ENCODE measurements around the gene EIF2S1. TPM values are rescaled to one million over a fixed set of nuclear protein-coding genes. Genes with fewer than 3 reads are reported as not detected.

The EIF2S1 gene
- total and polyA plus RNA-seq, 4 donors = 79.9 to 98.5 (median 92.4) TPM

DNA sequence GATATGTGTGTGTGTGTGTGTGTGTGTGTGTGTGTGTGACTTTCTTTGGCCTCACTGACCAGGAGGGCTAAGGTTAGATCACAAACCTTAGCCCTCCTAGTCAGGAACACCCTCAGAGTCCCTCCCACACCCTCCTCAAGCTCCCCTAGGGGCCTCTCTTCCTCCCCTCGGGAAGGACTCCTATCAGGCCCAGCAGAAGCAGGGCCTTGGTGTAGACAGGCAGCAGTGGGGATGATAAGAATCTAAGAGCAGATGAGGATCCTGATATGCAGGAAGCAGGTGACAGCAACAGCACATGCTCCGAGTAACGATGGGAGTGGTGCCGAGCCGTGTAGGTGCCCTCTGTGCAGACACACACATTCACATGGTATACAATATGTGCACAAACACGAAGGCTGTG, 31.1 kb downstream of the EIF2S1 start:
- Histone ChIP-seq H3K4me3 (ENCODE audit: low read depth, low read length) (no peak overlapping the region), H3K4me1 (ENCODE audit: control insufficient read depth, insufficient read depth, low read length) (no peaks in the 10 kb centered on the region), H3K36me3 (ENCODE audit: control insufficient read depth, insufficient read depth, low read length) (no peaks in the 10 kb centered on the region), H3K27me3 (ENCODE audit: control insufficient read depth, insufficient read depth, low read length) (no peaks in the 10 kb centered on the region), H3K9me3 (ENCODE audit: control insufficient read depth, insufficient read depth, low read length) (no peaks in the 10 kb centered on the region), H3K27ac (ENCODE audit: low read depth, low read length) (no peak overlapping the region)
- 84% methylated on average over 5 of the region's 6 CpGs for WGBS (ENCODE audit: insufficient coverage)
- no peak for DNase-seq (ENCODE audit: low read depth in 4 of 6, low spot score in 6 of 6)

DNA sequence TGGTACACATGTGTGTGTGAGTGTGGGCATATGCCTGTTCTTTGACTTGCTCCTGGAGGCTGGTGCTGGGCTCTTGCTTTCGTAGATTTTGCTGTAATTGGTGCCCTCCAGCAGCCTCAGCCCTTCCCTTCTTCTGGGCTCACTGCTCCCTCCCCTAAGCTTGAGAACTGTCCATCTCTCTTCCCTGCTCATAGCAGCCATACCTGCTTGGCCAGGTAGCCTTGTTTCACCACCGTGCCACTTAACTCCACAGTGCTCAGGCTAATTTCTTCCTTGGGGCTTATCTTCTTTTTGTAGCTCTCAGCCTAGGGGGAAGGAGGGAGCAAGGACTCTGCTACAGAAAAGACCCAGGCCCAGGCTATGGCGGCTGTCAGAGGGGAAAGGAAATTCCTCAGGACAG, 32.0 kb downstream of the EIF2S1 start:
- DNase-seq (ENCODE audit: low read depth in 4 of 6, low spot score in 6 of 6) = no peak
- Histone ChIP-seq H3K27ac (ENCODE audit: low read depth, low read length) (no peak overlapping the region), H3K36me3 (ENCODE audit: control insufficient read depth, insufficient read depth, low read length) (no peaks in the 10 kb centered on the region), H3K4me3 (ENCODE audit: low read depth, low read length) (no peak overlapping the region), H3K27me3 (ENCODE audit: control insufficient read depth, insufficient read depth, low read length) (no peaks in the 10 kb centered on the region), H3K9me3 (ENCODE audit: control insufficient read depth, insufficient read depth, low read length) (no peaks in the 10 kb centered on the region), H3K4me1 (ENCODE audit: control insufficient read depth, insufficient read depth, low read length) (no peaks in the 10 kb centered on the region)
- WGBS (ENCODE audit: insufficient coverage) = 83% methylated on average over 3 of the region's 3 CpGs

DNA sequence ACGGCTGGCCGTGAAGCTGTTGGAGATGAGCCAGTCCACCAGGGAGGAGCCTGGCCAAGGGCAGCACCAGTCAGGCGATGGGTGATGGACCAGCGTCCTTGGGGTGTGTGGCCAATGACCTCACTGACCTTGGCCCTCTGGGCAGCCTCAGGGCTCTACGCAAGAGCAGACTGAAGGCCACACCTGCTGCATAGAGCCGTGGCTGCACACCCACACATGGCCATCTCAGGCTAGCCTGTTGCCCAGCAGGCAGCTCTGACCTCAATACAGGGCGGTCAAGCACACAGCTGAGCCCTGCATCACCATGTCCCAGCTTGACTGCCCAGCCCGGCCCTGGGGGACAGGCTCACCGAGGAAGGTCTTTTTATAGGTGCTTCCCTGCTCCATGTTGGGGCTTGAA, 32.7 kb downstream of the EIF2S1 start:
- H3K4me1 ChIP-seq (ENCODE audit: control insufficient read depth, insufficient read depth, low read length) = no peaks in the 10 kb centered on the region
- H3K36me3 ChIP-seq (ENCODE audit: control insufficient read depth, insufficient read depth, low read length) = no peaks in the 10 kb centered on the region
- no peak for DNase-seq (ENCODE audit: low read depth in 4 of 6, low spot score in 6 of 6)
- no peak overlapping the region for H3K27ac ChIP-seq (ENCODE audit: low read depth, low read length)
- no peaks in the 10 kb centered on the region for H3K9me3 ChIP-seq (ENCODE audit: control insufficient read depth, insufficient read depth, low read length)
- WGBS (ENCODE audit: insufficient coverage) = 87% methylated on average over 9 of the region's 9 CpGs
- H3K4me3 ChIP-seq (ENCODE audit: low read depth, low read length) = no peak overlapping the region
- H3K27me3 ChIP-seq (ENCODE audit: control insufficient read depth, insufficient read depth, low read length) = no peaks in the 10 kb centered on the region

DNA sequence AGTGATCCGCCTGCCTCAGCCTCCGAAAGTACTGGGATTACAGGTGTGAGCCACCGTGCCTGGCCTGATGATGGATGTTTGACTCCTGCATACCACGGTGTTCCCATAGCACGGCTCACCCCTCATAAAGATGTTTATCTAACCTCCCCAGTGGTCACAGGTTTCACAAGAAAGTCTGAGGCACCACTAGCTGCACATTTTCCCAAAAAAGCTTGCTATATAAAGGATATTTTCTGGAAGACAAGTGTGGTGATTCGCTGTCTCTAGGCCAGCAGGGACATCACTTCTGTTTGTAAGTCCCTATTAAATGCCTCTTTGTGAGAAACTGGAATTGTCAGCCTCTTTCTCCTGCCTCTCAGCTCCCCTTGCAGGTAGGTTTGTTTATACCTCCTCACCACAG, 33.6 kb downstream of the EIF2S1 start:
- no peaks in the 10 kb centered on the region for H3K36me3 ChIP-seq (ENCODE audit: control insufficient read depth, insufficient read depth, low read length)
- no peaks in the 10 kb centered on the region for H3K9me3 ChIP-seq (ENCODE audit: control insufficient read depth, insufficient read depth, low read length)
- WGBS (ENCODE audit: insufficient coverage) = 52% methylated on average over 3 of the region's 6 CpGs
- H3K27ac ChIP-seq (ENCODE audit: low read depth, low read length) = no peak overlapping the region
- no peaks in the 10 kb centered on the region for H3K27me3 ChIP-seq (ENCODE audit: control insufficient read depth, insufficient read depth, low read length)
- H3K4me3 ChIP-seq (ENCODE audit: low read depth, low read length) = no peak overlapping the region
- no peak for DNase-seq (ENCODE audit: low read depth in 4 of 6, low spot score in 6 of 6)
- H3K4me1 ChIP-seq (ENCODE audit: control insufficient read depth, insufficient read depth, low read length) = no peaks in the 10 kb centered on the region

GRCh38 chr14:67395086-67395875, 35.2 kb downstream of the EIF2S1 start:
- Histone ChIP-seq H3K27me3 (ENCODE audit: control insufficient read depth, insufficient read depth, low read length) (no peaks in the 10 kb centered on the region), H3K9me3 (ENCODE audit: control insufficient read depth, insufficient read depth, low read length) (no peaks in the 10 kb centered on the region), H3K4me1 (ENCODE audit: control insufficient read depth, insufficient read depth, low read length) (no peaks in the 10 kb centered on the region), H3K27ac (ENCODE audit: low read depth, low read length) (no peak overlapping the region), H3K4me3 (ENCODE audit: low read depth, low read length) (no peak overlapping the region), H3K36me3 (ENCODE audit: control insufficient read depth, insufficient read depth, low read length) (no peaks in the 10 kb centered on the region)
- WGBS (ENCODE audit: insufficient coverage) = 78% methylated on average over 15 of the region's 16 CpGs
- no peak for DNase-seq (ENCODE audit: low read depth in 4 of 6, low spot score in 6 of 6)

DNA sequence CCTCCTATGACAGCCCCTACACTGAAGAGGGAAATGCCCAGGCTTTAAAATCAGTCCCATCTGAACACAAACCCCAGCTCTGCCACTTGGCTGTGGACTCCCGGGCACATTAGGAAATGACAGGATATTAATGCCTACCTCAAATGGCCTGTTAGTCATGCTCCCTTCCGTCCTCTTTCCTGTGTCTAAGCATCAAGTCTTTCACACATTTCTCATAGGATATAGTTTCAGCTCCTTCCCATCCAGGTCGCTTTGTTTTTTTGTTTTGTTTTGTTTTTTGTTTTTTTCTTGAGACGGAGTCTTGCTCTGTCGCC, 35.7 kb downstream of the EIF2S1 start:
- no peak for DNase-seq (ENCODE audit: low read depth in 4 of 6, low spot score in 6 of 6)
- H3K27ac ChIP-seq (ENCODE audit: low read depth, low read length) = no peak overlapping the region
- H3K36me3 ChIP-seq (ENCODE audit: control insufficient read depth, insufficient read depth, low read length) = no peaks in the 10 kb centered on the region
- no peaks in the 10 kb centered on the region for H3K4me1 ChIP-seq (ENCODE audit: control insufficient read depth, insufficient read depth, low read length)
- no peak overlapping the region for H3K4me3 ChIP-seq (ENCODE audit: low read depth, low read length)
- WGBS (ENCODE audit: insufficient coverage) = 94% methylated on average over 3 of the region's 5 CpGs
- H3K27me3 ChIP-seq (ENCODE audit: control insufficient read depth, insufficient read depth, low read length) = no peaks in the 10 kb centered on the region
- no peaks in the 10 kb centered on the region for H3K9me3 ChIP-seq (ENCODE audit: control insufficient read depth, insufficient read depth, low read length)

DNA sequence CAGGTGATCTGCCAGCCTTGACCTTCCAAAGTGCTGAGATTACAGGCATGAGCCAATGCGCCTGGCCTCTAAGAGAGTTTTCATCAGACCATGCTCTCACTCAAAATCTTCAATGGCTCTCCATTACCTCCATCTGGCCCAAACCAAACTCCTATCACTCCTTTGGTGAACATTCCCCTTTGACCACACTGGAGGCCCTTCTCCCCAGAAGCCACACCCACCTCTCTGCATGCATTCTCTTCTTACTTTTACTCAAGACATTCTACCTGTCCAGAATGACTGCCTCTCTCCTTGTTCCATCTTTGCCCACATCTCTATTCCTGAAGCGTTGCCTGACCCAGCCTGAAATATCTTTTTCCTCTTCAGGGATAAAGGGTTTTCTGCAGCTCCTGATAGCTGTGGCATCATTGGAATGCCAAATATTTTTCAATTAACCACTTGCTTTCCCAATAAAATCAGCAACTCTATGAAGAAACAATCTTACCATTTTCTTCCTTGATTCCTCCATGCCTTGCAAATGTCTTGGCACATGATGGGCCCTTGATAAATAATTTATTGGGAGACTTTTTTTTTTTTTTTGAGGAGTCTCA, 36.3 kb downstream of the EIF2S1 start:
- H3K27ac ChIP-seq (ENCODE audit: low read depth, low read length) = no peak overlapping the region
- 94% methylated on average over 1 of the region's 2 CpGs for WGBS (ENCODE audit: insufficient coverage)
- H3K27me3 ChIP-seq (ENCODE audit: control insufficient read depth, insufficient read depth, low read length) = no peaks in the 10 kb centered on the region
- no peaks in the 10 kb centered on the region for H3K36me3 ChIP-seq (ENCODE audit: control insufficient read depth, insufficient read depth, low read length)
- H3K4me1 ChIP-seq (ENCODE audit: control insufficient read depth, insufficient read depth, low read length) = no peaks in the 10 kb centered on the region
- H3K9me3 ChIP-seq (ENCODE audit: control insufficient read depth, insufficient read depth, low read length) = no peaks in the 10 kb centered on the region
- no peak for DNase-seq (ENCODE audit: low read depth in 4 of 6, low spot score in 6 of 6)
- no peak overlapping the region for H3K4me3 ChIP-seq (ENCODE audit: low read depth, low read length)

DNA sequence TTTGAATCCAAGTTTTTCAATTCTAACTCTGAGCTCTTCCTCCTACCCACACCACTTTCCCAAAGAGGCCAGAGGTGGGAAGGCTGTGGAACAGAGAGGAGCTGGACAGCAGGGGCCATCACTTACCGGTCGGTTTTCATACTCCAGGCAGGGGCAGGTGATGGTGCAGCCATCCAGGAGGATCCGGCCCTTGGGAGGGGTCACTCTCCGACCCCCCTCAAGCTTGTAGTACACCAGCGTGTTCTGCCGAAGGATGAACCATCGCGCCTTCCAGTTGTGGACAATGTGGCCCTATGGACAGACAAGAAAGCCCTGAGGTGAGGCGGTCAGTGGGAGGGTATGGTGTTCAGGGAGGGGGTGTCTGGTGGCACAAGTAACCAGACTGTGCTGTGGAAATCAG, 37.4 kb downstream of the EIF2S1 start:
- H3K27me3 ChIP-seq (ENCODE audit: control insufficient read depth, insufficient read depth, low read length) = no peaks in the 10 kb centered on the region
- no peak overlapping the region for H3K27ac ChIP-seq (ENCODE audit: low read depth, low read length)
- 95% methylated on average over 9 of the region's 9 CpGs for WGBS (ENCODE audit: insufficient coverage)
- H3K4me1 ChIP-seq (ENCODE audit: control insufficient read depth, insufficient read depth, low read length) = no peaks in the 10 kb centered on the region
- H3K9me3 ChIP-seq (ENCODE audit: control insufficient read depth, insufficient read depth, low read length) = no peaks in the 10 kb centered on the region
- DNase-seq (ENCODE audit: low read depth in 4 of 6, low spot score in 6 of 6) = no peak
- H3K4me3 ChIP-seq (ENCODE audit: low read depth, low read length) = no peak overlapping the region
- H3K36me3 ChIP-seq (ENCODE audit: control insufficient read depth, insufficient read depth, low read length) = no peaks in the 10 kb centered on the region

- H3K9me3 ChIP-seq (ENCODE audit: control insufficient read depth, insufficient read depth, low read length) = no peaks in the 10 kb centered on the region
- no peaks in the 10 kb centered on the region for H3K4me1 ChIP-seq (ENCODE audit: control insufficient read depth, insufficient read depth, low read length)
- no peak overlapping the region for H3K27ac ChIP-seq (ENCODE audit: low read depth, low read length)
- 92% methylated on average over 2 of the region's 4 CpGs for WGBS (ENCODE audit: insufficient coverage)
- H3K27me3 ChIP-seq (ENCODE audit: control insufficient read depth, insufficient read depth, low read length) = no peaks in the 10 kb centered on the region
- no peak for DNase-seq (ENCODE audit: low read depth in 4 of 6, low spot score in 6 of 6)
- no peaks in the 10 kb centered on the region for H3K36me3 ChIP-seq (ENCODE audit: control insufficient read depth, insufficient read depth, low read length)
- no peak overlapping the region for H3K4me3 ChIP-seq (ENCODE audit: low read depth, low read length)
Observed at GRCh38 chr14:67400434-67400833, 40.3 kb downstream of the EIF2S1 start.

GRCh38 chr14:67405771-67406170, 45.6 kb downstream of the EIF2S1 start:
- Histone ChIP-seq H3K4me3 (ENCODE audit: low read depth, low read length) (no peak overlapping the region), H3K4me1 (ENCODE audit: control insufficient read depth, insufficient read depth, low read length) (no peaks in the 10 kb centered on the region), H3K27me3 (ENCODE audit: control insufficient read depth, insufficient read depth, low read length) (peaks cover 6% of the 10 kb centered on the region), H3K27ac (ENCODE audit: low read depth, low read length) (no peak overlapping the region), H3K36me3 (ENCODE audit: control insufficient read depth, insufficient read depth, low read length) (no peaks in the 10 kb centered on the region), H3K9me3 (ENCODE audit: control insufficient read depth, insufficient read depth, low read length) (no peaks in the 10 kb centered on the region)
- DNase-seq (ENCODE audit: low read depth in 4 of 6, low spot score in 6 of 6) = no peak
- WGBS (ENCODE audit: insufficient coverage) = 91% methylated on average over 4 of the region's 5 CpGs
